Parathyroid adenoma (tissue), 2 donors: ENCODE results near the gene LZIC.

ENCODE experiments used
- H2AFZ ChIP-seq: fragments of 300-600 bp; sonication (generic); one replicate; pipeline ENCODE4 v1.7.0; 2017; ENCODE audit warnings: antibody characterized with exemption, mild to moderate bottlenecking
- H3K27ac ChIP-seq: fragments of 300-600 bp; sonication (generic); one replicate; pipeline ENCODE4 v1.7.0; 2017
- H3K27me3 ChIP-seq: fragments of 300-600 bp; sonication (generic); one replicate; pipeline ENCODE4 v1.7.0; 2017; ENCODE audit warnings: low read length; ENCODE audit not compliant: control insufficient read depth, insufficient read depth
- H3K36me3 ChIP-seq: fragments of 300-600 bp; sonication (generic); one replicate; pipeline ENCODE4 v1.7.0; 2017; ENCODE audit warnings: low read length; ENCODE audit not compliant: control insufficient read depth, insufficient read depth
- H3K4me1 ChIP-seq: fragments of 300-600 bp; sonication (generic); one replicate; pipeline ENCODE4 v1.7.0; 2017; ENCODE audit warnings: control low read depth
- H3K4me2 ChIP-seq: fragments of 300-600 bp; sonication (generic); one replicate; pipeline ENCODE4 v1.7.0; 2017; ENCODE audit warnings: low read length
- H3K4me3 ChIP-seq: fragments of 300-600 bp; sonication (generic); one replicate; pipeline ENCODE4 v1.7.0; 2017; ENCODE audit warnings: low read depth, low read length
- H3K79me2 ChIP-seq: fragments of 300-600 bp; sonication (generic); one replicate; pipeline ENCODE4 v1.7.0; 2017; ENCODE audit warnings: control low read depth
- H3K9ac ChIP-seq: fragments of 300-600 bp; sonication (generic); one replicate; pipeline ENCODE4 v1.7.0; 2017; ENCODE audit warnings: mild to moderate bottlenecking
- H3K9me3 ChIP-seq: fragments of 300-600 bp; sonication (generic); one replicate; pipeline ENCODE4 v1.7.0; 2017; ENCODE audit warnings: low read length; ENCODE audit not compliant: control insufficient read depth
- TF ChIP-seq, protein P1 (sequence below): fragments of 300-600 bp; sonication (generic); IDR thresholded peaks from one replicate; pipeline ENCODE4 v1.7.0; 2017; ENCODE audit warnings: antibody characterized with exemption, mild to moderate bottlenecking
- donor health status: primary hyperparathyroidism.

LZIC gene

GRCh38 chr1:9985001-9985400, 41.8 kb upstream of the LZIC start:
- TF ChIP-seq, protein P1, sequence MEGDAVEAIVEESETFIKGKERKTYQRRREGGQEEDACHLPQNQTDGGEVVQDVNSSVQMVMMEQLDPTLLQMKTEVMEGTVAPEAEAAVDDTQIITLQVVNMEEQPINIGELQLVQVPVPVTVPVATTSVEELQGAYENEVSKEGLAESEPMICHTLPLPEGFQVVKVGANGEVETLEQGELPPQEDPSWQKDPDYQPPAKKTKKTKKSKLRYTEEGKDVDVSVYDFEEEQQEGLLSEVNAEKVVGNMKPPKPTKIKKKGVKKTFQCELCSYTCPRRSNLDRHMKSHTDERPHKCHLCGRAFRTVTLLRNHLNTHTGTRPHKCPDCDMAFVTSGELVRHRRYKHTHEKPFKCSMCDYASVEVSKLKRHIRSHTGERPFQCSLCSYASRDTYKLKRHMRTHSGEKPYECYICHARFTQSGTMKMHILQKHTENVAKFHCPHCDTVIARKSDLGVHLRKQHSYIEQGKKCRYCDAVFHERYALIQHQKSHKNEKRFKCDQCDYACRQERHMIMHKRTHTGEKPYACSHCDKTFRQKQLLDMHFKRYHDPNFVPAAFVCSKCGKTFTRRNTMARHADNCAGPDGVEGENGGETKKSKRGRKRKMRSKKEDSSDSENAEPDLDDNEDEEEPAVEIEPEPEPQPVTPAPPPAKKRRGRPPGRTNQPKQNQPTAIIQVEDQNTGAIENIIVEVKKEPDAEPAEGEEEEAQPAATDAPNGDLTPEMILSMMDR = no peak
- no peak overlapping the region for H2AFZ ChIP-seq
- no peaks in the 10 kb centered on the region for H3K36me3 ChIP-seq
- no peaks in the 10 kb centered on the region for H3K27me3 ChIP-seq
- H3K4me3 ChIP-seq = no peak overlapping the region
- no peaks in the 10 kb centered on the region for H3K4me1 ChIP-seq
- no peak overlapping the region for H3K27ac ChIP-seq
- H3K4me2 ChIP-seq = no peak overlapping the region
- H3K79me2 ChIP-seq = no peaks in the 10 kb centered on the region
- H3K9ac ChIP-seq = no peak overlapping the region
- no peaks in the 10 kb centered on the region for H3K9me3 ChIP-seq

GRCh38 chr1:9984253-9984652, 41.1 kb upstream of the LZIC start:
- TF ChIP-seq, protein P1 = no peak
- Histone ChIP-seq H3K9ac (no peak overlapping the region), H3K27me3 (no peaks in the 10 kb centered on the region), H2AFZ (no peak overlapping the region), H3K4me2 (no peak overlapping the region), H3K4me3 (no peak overlapping the region), H3K36me3 (no peaks in the 10 kb centered on the region), H3K27ac (no peak overlapping the region), H3K79me2 (no peaks in the 10 kb centered on the region), H3K4me1 (no peaks in the 10 kb centered on the region), H3K9me3 (no peaks in the 10 kb centered on the region)

- H3K9ac ChIP-seq = no peak overlapping the region
- no peaks in the 10 kb centered on the region for H3K79me2 ChIP-seq
- H3K27ac ChIP-seq = no peak overlapping the region
- no peaks in the 10 kb centered on the region for H3K4me1 ChIP-seq
- no peaks in the 10 kb centered on the region for H3K27me3 ChIP-seq
- H2AFZ ChIP-seq = no peak overlapping the region
- no peaks in the 10 kb centered on the region for H3K36me3 ChIP-seq
- H3K9me3 ChIP-seq = no peaks in the 10 kb centered on the region
- H3K4me2 ChIP-seq = no peak overlapping the region
- TF ChIP-seq, protein P1 = no peak
- H3K4me3 ChIP-seq = no peak overlapping the region
Observed at GRCh38 chr1:9960706-9961562, 17.7 kb upstream of the LZIC start.

DNA sequence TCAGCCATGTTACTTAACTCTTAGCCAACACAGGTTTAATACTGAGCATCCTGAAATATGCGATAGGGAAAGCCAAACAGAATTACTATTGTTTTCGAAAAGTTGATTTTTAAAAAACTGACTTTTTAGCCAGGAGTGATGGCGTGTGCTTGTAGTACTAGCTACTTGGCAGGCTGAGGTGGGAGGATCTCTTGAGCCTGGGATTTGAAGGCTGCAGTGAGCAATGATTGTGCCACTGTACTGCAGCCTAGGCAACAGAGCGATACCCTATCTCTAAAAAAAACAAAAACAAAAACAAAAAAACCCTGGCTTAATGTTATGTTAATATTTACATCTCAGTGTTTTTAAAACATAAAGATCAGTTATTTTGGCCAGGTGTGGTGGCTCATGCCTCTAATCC, 16.8 kb upstream of the LZIC start:
- no peaks in the 10 kb centered on the region for H3K36me3 ChIP-seq
- TF ChIP-seq, protein P1 = no peak
- H3K9ac ChIP-seq = no peak overlapping the region
- H3K4me1 ChIP-seq = no peaks in the 10 kb centered on the region
- no peak overlapping the region for H3K27ac ChIP-seq
- no peaks in the 10 kb centered on the region for H3K9me3 ChIP-seq
- H3K79me2 ChIP-seq = no peaks in the 10 kb centered on the region
- H3K4me3 ChIP-seq = no peak overlapping the region
- no peak overlapping the region for H2AFZ ChIP-seq
- H3K27me3 ChIP-seq = no peaks in the 10 kb centered on the region
- no peak overlapping the region for H3K4me2 ChIP-seq

DNA sequence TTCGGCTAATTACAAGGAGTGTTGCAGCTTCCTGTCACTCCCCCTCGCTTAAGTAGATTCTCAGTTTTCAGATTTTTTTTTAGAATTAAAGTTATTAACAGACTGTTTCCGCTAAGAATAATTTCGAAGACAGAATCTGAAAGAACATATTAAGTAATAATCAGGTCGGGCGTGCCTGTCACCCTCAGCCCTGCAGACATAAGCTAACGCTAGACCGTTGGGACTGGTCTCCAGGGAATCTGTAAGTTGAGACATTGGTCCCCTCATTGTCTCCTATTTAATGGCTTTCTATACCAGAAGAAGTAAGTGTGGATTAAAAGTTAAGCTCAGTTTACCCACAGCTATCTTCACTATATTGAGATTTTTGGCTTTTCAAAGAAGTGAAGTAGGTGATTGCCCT, 14.5 kb upstream of the LZIC start:
- TF ChIP-seq, protein P1 = no peak
- no peaks in the 10 kb centered on the region for H3K9me3 ChIP-seq
- no peak overlapping the region for H2AFZ ChIP-seq
- no peaks in the 10 kb centered on the region for H3K79me2 ChIP-seq
- H3K4me1 ChIP-seq = no peaks in the 10 kb centered on the region
- no peak overlapping the region for H3K9ac ChIP-seq
- no peaks in the 10 kb centered on the region for H3K36me3 ChIP-seq
- no peaks in the 10 kb centered on the region for H3K27me3 ChIP-seq
- no peak overlapping the region for H3K27ac ChIP-seq
- H3K4me2 ChIP-seq = no peak overlapping the region
- H3K4me3 ChIP-seq = no peak overlapping the region
